ENCODE results near the gene EOMES. TPM values are rescaled to one million over a fixed set of nuclear protein-coding genes. Genes with fewer than 3 reads are reported as not detected.

The EOMES gene
- total RNA-seq, 1 donor: 0.18 TPM

DNA sequence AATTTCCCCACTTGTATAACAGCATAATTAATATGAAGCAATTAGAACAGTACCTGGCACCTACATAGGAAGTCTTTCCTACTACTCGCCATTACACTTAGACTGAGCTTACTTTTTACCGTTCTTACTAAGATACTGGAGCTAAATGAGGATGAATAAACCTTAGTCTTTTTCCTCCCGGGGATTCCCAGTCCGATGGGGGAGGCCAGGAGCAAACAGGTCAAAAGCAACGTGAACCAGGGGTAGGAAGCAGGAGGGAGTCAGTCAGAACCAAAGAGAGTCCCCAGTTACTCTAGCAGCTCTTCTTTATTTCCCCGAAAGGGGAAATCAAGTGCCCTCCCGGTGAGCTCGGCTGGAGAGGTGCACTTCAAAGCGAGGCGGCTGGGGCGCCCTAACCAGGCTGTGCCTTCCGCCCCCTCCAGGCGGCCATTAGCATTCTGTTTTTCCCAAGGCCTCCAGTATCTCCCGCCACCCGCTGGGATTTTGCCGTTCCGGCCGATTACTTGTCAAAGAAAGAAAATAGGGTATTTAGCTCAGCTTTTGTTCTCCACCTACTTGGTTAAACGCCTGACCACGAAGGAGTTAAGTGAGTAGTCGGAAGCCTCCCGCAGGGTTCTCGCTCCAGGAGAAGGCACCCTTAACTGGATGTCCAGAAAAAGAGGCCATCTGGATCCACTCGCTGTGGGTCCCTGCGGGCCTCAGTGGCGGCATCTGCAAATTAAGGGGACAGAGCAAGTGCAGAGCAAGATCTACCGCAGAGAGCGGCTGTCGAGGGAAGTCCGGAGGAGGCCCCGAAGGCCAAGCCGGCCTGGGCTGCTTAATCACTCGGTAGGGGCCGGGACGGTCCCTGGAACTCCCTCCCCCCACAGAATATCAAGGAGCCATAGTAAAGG, 6.3 kb upstream of the EOMES start:
- H3K4me3 ChIP-seq (ENCODE audit: low read depth, low read length): no peak overlapping the region
- TF ChIP-seq, protein P1, sequence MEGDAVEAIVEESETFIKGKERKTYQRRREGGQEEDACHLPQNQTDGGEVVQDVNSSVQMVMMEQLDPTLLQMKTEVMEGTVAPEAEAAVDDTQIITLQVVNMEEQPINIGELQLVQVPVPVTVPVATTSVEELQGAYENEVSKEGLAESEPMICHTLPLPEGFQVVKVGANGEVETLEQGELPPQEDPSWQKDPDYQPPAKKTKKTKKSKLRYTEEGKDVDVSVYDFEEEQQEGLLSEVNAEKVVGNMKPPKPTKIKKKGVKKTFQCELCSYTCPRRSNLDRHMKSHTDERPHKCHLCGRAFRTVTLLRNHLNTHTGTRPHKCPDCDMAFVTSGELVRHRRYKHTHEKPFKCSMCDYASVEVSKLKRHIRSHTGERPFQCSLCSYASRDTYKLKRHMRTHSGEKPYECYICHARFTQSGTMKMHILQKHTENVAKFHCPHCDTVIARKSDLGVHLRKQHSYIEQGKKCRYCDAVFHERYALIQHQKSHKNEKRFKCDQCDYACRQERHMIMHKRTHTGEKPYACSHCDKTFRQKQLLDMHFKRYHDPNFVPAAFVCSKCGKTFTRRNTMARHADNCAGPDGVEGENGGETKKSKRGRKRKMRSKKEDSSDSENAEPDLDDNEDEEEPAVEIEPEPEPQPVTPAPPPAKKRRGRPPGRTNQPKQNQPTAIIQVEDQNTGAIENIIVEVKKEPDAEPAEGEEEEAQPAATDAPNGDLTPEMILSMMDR (IDR thresholded peaks at IDR 0.05; ENCODE audit: insufficient read depth, low read length): peak; percentile 13
- no peak for DNase-seq (ENCODE audit: low read depth)

DNA sequence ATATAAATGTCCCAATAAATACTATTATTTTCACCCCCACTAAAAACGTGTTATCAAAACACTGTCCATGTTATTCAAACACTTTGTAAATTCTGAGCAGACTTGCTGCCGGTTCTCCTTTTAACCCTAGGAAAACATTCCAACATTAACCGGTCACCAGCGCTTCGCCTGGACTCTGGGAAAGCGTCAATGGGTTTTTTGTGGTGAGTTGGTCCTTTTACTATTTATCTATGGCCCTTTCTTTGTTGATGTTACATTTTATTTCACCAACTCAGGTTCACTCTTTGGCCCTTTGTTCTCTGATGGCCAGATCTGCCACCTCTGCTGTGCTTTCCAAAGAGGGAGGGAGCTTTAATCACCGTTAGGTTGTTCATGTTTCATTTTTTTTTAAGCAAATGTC, 4.1 kb upstream of the EOMES start:
- DNase-seq (ENCODE audit: low read depth): no peak
- H3K4me3 ChIP-seq (ENCODE audit: low read depth, low read length): no peak overlapping the region
- TF ChIP-seq, protein P1 (IDR thresholded peaks at IDR 0.05; ENCODE audit: insufficient read depth, low read length): no peak

DNA sequence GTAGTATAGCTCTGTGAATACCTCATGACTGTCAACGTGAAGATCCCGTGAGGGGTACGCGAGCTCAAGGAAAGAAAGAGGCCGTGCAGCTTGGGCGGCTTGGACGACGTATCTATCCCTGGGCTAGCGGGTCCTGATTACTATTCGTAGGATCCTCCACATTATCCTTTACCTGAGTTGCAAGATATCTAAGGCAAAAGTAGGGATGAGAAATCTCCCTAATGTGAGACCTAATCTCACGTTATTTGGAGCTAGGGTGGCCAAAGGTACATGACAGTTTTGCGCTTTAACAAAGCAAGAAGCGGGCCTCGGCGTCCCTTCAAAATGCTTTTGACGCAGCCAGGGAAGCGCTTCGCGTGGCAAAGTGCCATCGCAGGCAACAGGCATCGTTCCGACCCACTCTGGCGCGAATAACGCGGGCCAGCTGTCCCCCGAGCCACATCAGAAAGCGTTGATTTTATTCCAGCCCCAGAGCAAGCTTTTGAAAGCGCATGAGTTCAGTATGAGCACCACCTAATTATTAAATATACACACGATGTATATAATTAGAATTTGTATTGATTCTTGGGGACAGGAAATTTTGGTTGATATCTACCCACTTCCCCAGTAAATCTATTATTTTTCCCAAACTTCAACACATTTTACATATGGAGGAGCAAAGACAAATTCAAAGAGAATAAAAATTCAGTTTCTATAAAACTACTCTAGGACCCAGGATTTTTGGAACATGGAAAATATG, 2.5 kb upstream of the EOMES start:
- TF ChIP-seq, protein P1 (IDR thresholded peaks at IDR 0.05; ENCODE audit: insufficient read depth, low read length): no peak
- no peak for DNase-seq (ENCODE audit: low read depth)
- no peak overlapping the region for H3K4me3 ChIP-seq (ENCODE audit: low read depth, low read length)

DNA sequence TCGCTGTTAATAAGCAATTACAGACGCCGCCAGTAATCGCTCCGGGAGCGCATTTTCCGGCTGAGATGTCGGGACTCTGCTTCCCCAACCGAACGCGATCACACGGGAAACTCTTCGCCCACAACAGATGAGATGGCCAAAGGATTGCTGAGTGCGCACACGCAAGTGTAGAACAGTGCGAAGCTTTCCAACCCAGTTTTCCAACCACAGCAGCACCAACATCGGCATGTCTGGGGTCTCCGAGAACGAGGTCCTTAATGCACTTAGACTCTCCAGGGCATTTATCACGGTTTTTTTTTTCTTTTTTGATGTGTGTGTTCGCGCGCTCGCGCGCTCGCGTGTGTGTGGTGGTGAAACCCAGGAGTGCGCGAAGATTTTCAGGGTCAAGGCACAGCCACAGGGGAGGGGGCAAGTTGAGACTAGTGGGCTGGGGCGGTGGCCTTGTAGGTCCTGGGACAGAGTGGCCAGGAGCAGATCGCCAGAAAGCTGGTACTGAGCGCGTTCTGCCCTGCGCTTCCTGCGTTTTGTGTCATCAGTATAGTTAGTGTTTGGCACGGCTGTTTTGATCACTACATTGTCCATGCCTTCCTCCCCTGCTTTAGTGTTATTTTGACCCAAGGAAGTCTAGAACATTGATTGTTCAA, 1.8 kb upstream of the EOMES start:
- H3K4me3 ChIP-seq (ENCODE audit: low read depth, low read length): peak overlapping the region; percentile 35
- no peak for DNase-seq (ENCODE audit: low read depth)
- TF ChIP-seq, protein P1 (IDR thresholded peaks at IDR 0.05; ENCODE audit: insufficient read depth, low read length): no peak

DNA sequence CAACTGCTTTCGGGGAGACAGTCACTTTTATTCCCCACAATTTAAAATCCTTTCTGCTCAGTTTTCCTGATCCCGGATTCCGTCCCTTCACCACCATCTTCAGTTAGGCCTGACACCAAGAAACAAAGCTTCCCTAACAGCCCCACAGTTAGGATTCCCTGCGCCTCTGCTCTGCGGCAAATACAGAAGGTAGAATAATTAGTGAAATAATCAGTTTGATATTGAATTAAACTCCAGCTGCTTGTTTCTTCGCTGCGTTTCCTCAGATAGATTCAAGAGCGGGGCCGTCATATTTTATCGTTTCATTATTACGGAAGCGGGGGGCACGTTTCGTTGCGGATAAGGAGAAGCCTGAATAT, 1.3 kb upstream of the EOMES start:
- H3K4me3 ChIP-seq (ENCODE audit: low read depth, low read length): peak overlapping the region; percentile 35
- DNase-seq (ENCODE audit: low read depth): no peak
- TF ChIP-seq, protein P1 (IDR thresholded peaks at IDR 0.05; ENCODE audit: insufficient read depth, low read length): no peak

DNA sequence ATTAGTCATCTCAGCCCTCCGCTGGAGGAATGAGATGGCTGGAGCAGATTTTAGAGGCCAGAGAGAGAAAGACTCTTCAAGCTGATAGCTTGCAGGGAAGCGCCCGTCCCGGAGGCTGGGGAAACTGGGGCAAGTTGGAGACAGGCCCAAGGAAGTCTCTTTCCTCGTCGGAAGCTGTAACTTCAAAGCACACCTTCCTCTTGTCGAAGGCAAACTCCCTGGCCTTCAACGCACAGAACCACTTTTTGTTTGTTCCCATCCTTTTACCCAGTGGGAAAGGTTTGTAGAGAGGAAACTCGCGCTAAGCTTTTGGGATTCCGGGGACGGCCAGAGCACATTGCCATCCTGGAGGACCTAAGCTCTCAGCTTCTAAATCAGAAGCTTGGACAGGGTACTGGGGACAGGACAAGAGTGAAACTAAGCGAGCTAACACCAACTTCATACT, 900 bp upstream of the EOMES start:
- peak overlapping the region; percentile 6 for H3K4me3 ChIP-seq (ENCODE audit: low read depth, low read length)
- TF ChIP-seq, protein P1 (IDR thresholded peaks at IDR 0.05; ENCODE audit: insufficient read depth, low read length): no peak
- DNase-seq (ENCODE audit: low read depth): no peak
